Measurements from ENCODE around the gene CEP55. TPM values are rescaled to one million over a fixed set of nuclear protein-coding genes. Genes with fewer than 3 reads are reported as not detected.

CEP55 gene
- polyA plus RNA-seq, 2 of the 4 experiments (the other 2 are of a cell fraction) = 52.4 to 87.0 TPM

- no peak for FAIRE-seq
- Histone ChIP-seq H3K4me3 (no peak overlapping the region), H3K4me1 (peaks cover 4% of the 10 kb centered on the region; the same call in 1 of the 3 replicates), H3K27ac (no peak overlapping the region), H3K9me3 (no peaks in the 10 kb centered on the region), H3K4me2 (no peak overlapping the region)
- TF ChIP-seq ZFP36 (IDR thresholded peaks at IDR 0.05; ENCODE audit: borderline replicate concordance, partially characterized antibody) = peak; percentile 91
- TF ChIP-seq HMGXB4 (CRISPR knock-in tag; IDR thresholded peaks at IDR 0.05; ENCODE audit: borderline replicate concordance) = no peak
- CTCF ChIA-PET = interaction anchor here (0.5 to 41.4 kb wide), 8 partner anchors 9 to 607 kb away, joined by 3 to 924 read pairs (median 6); partner anchors contain the start of gene MYOF
- 52% methylated on average over 2 of the region's 2 CpGs for WGBS (ENCODE audit: missing lambda C conversion rate)
- no peak for ATAC-seq
- POLR2A ChIA-PET = no interaction called here
- no peak for DNase-seq (ENCODE audit: low read depth in 1 of 2, low spot score in 1 of 2)
Observed at GRCh38 chr10:93491602-93492121, 4.8 kb upstream of the CEP55 start.

GRCh38 chr10:93493162-93493561 is 3.2 kb upstream of the CEP55 start:
- TF ChIP-seq HES2 (IDR thresholded peaks at IDR 0.05) (no peak), CHD4 (IDR thresholded peaks at IDR 0.05; ENCODE audit: borderline replicate concordance) (no peak), EHF (CRISPR knock-in tag; IDR thresholded peaks at IDR 0.05) (no peak), HOXA7 (CRISPR knock-in tag; IDR thresholded peaks at IDR 0.05) (no peak), NR3C1 (IDR thresholded peaks at IDR 0.05) (no peak), KDM1A (IDR thresholded peaks at IDR 0.05; ENCODE audit: low read depth) (no peak), ZFP36 (IDR thresholded peaks at IDR 0.05; ENCODE audit: borderline replicate concordance, partially characterized antibody) (no peak), ATOH8 (CRISPR knock-in tag; IDR thresholded peaks at IDR 0.05; ENCODE audit: low read depth) (no peak), MYC (IDR thresholded peaks at IDR 0.05; ENCODE audit: borderline replicate concordance, low read length) (no peak), JUN (IDR thresholded peaks at IDR 0.05) (no peak), BHLHE40 (IDR thresholded peaks at IDR 0.05; ENCODE audit: low read depth, low read length) (no peak), MAFK (IDR thresholded peaks at IDR 0.05; ENCODE audit: partially characterized antibody) (no peak), ELK1 (IDR thresholded peaks at IDR 0.05; ENCODE audit: low read depth, low read length) (no peak), NFE2L2 (conservative IDR thresholded peaks at IDR 0.05; ENCODE audit: low read length) (no peak)
- Histone ChIP-seq H3K9me3 (no peaks in the 10 kb centered on the region), H3K4me3 (no peak overlapping the region), H3K4me1 (peaks cover 10% of the 10 kb centered on the region), H3K4me2 (no peak overlapping the region), H3K27ac (no peak overlapping the region)
- FAIRE-seq (no peak), DNase-seq (ENCODE audit: low read depth in 1 of 2, low spot score in 1 of 2) (no peak), ATAC-seq (no peak)
- CTCF ChIA-PET = interaction anchor here (0.7 to 41.4 kb wide), 3 partner anchors 10 to 141 kb away, joined by 3 to 924 read pairs (median 24); partner anchors contain the start of gene MYOF
- 91% methylated on average over 3 of the region's 3 CpGs for WGBS (ENCODE audit: missing lambda C conversion rate)
- POLR2A ChIA-PET = no interaction called here

GRCh38 chr10:93494494-93494893 is 1.9 kb upstream of the CEP55 start:
- H3K4me3 ChIP-seq = no peak overlapping the region
- TF ChIP-seq TFCP2L1 (CRISPR knock-in tag; IDR thresholded peaks at IDR 0.05) (no peak), FOSL2 (IDR thresholded peaks at IDR 0.05) (no peak), FOSL2 (CRISPR knock-in tag; IDR thresholded peaks at IDR 0.05) (no peak), SMC3 (IDR thresholded peaks at IDR 0.05) (no peak), JUN (IDR thresholded peaks at IDR 0.05) (no peak), KDM1A (IDR thresholded peaks at IDR 0.05; ENCODE audit: low read depth) (no peak), ZSCAN20 (CRISPR knock-in tag; IDR thresholded peaks at IDR 0.05) (no peak), RARB (CRISPR knock-in tag; IDR thresholded peaks at IDR 0.05) (no peak), CBX8 (IDR thresholded peaks at IDR 0.05) (no peak), PBX3 (IDR thresholded peaks at IDR 0.05) (no peak), BCL3 (IDR thresholded peaks at IDR 0.05) (no peak), CTCF (IDR thresholded peaks at IDR 0.05) (no peak), PHF8 (IDR thresholded peaks at IDR 0.05; ENCODE audit: borderline replicate concordance, low read depth) (no peak), EHF (CRISPR knock-in tag; IDR thresholded peaks at IDR 0.05) (no peak)

More at GRCh38 chr10:93494494-93494893, 1.9 kb upstream of the CEP55 start:
- FAIRE-seq (no peak), ATAC-seq (no peak), DNase-seq (ENCODE audit: low read depth in 1 of 2, low spot score in 1 of 2) (no peak)
- Histone ChIP-seq H3K4me2 (no peak overlapping the region), H3K4me1 (peaks cover 18% of the 10 kb centered on the region), H3K9me3 (no peaks in the 10 kb centered on the region), H3K27ac (no peak overlapping the region)
- CTCF ChIA-PET = interaction anchor here (0.7 to 3.5 kb wide), 5 partner anchors 9 to 128 kb away, joined by 3 to 28 read pairs (median 5); partner anchors contain the start of gene MYOF
- POLR2A ChIA-PET = no interaction called here
- WGBS (ENCODE audit: missing lambda C conversion rate) = 95% methylated on average over 2 of the region's 2 CpGs
